HUDEP-2 (cell line): ENCODE measurements around the gene IGSF22.
"Not testable (repeated sequence)": the region's sequence is repeated elsewhere in the genome, so short reads cannot be mapped to it uniquely, and the experiment has no call there.

Experiments used
- DNase-seq, 76 experiments: peaks; one replicate each; lab custom pipeline; 2025; ENCODE audit not compliant: unreplicated experiment in 76 of 76; lab: John Stamatoyannopoulos, UW

Gene IGSF22

GRCh38 chr11:18696638-18697225 is 29.3 kb downstream of the IGSF22 start:
- DNase-seq: no peak

DNA sequence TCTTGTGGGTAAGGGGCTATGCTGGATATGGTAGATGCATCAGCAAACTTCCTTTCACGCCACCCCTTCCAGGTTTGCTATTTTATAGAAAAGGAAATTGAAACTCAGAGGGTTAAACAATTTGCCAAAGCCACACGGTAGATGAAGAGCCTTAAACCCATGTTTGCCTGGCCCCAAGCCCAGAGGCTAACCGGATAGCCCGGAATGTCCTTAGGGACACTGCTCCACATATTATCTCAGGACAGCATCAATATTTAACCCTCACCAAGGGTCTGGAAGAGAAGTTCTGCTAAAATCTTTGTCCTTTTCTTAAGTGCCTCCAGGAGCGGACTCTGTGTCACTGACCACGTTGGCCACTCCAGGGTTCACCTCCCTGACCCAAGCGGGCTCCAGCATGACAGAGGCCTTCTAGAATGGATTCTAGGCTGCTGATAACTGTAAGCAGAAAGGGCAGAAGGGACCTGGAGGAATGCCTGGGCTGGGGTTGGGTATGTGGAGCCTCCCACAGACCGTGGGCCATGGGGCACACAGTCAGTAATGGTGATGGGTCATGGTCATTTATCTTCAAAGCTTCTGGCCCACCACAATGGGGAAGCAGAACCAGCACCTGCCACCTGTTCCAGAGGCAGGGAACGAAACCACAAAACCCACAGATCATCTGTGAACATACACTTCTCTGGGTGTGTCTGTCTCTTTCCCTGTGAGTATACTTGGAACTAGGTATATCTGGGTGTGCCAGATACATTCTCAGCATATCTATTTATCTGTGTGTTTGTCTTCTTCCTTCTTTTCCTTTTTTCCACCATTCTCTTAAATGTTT is 32.8 kb downstream of the IGSF22 start:
- peak in 6 of 76 experiments; percentile 1 to 26 (median 12) for DNase-seq

- peak in 1 of 76 experiments; percentile 13 for DNase-seq
Observed at GRCh38 chr11:18691467-18692140, 34.4 kb downstream of the IGSF22 start.

DNA sequence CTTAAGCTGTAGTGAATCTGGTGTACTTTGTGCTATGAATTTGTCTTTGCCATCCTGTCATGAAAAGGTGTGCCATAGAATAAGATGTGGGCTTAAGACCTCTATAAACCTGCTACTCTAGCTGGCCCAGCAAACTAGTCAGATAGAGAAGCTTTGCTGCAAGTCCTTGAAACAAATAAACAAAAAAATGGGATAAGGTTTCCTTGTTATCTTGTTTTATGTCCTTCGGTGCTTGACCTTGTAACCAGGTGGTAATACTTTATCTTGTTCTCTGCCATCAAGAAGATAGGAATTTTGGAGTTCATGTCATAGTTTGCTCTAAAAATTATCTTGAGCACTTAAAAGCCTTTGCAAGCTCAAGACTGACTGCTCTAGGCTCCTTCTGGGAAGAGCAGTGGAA is 41.7 kb downstream of the IGSF22 start:
- DNase-seq: no peak

- DNase-seq: no peak
Observed at GRCh38 chr11:18682466-18682865, 43.5 kb downstream of the IGSF22 start.

DNA sequence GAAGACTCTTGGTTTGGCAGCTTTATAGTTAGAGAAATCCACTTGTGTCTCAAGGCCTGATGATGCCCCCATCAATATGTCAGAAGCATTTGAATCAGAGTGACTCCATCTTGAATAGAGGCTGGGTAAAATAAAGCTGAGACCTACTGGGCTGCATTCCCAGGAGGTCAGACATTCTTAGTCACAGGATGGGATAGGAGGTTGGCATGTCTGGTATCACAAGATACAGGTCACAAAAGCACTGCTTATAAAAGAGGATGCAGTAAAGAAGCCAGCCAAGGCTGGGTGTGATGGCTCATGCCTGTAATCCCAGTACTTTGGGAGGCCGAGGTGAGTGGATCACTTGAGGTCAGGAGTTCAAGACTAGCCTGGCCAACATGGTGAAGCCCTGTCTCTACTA is 44.0 kb downstream of the IGSF22 start:
- not testable (repeated sequence) for DNase-seq

- no peak for DNase-seq
Observed at GRCh38 chr11:18677560-18677959, 48.4 kb downstream of the IGSF22 start.

- DNase-seq: no peak
Observed at GRCh38 chr11:18676803-18677202, 49.2 kb downstream of the IGSF22 start.

DNA sequence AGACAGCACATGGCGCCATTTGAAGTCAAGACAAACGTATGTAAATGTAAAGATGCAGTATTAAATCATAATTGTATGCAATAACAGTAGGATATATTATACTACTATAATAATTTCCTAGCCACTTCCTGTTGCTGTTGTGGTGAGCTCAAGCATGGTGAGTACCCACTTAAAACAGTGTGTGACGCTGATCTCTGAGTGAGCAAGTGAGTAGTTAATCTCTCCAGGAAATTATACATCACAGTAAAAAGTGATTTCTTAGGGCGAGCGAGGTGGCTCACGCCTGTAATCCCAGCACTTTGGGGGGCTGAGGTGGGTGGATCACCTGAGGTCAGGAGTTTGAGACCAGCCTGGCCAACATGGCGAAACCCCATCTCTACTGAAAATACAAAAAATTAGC is 53.8 kb downstream of the IGSF22 start:
- DNase-seq: not testable (repeated sequence)

DNA sequence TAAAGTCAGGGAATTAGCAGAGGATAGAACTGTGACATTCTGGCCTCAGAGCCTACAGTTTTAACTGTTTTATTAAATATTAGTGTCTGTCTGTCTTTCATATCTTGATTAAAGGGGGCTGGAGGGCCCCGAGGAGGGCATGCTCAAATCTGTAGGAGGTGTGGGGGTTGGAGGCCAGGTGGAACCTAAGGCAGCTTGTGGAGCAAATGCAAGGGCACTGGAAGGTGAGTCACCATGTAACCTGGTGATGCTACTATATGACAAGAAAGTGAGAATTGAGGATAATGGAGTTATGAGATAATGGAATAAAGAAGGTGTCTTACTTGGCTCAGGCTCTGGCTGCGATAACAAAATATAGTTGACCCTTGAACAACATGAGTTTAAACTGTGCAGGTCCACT is 54.7 kb downstream of the IGSF22 start:
- no peak for DNase-seq

DNA sequence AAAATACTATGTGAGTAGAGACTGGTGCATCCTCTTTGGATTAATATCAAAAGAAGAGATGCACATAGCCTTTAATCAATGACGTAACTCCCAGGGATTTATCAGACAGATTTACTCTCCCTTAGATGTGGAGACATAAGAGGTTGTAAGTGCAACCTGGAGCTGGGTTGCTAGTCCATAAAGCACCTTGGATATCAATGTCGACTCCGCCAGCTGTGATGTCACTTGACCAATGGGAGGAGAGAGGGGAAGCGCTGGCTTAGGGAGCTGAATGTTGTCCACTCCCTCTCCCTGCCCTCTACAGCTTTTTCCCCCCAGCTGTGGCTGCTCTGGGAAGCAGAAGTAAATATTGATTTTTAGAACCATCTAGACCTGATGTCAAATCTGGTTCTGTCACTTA is 56.3 kb downstream of the IGSF22 start:
- no peak for DNase-seq

DNA sequence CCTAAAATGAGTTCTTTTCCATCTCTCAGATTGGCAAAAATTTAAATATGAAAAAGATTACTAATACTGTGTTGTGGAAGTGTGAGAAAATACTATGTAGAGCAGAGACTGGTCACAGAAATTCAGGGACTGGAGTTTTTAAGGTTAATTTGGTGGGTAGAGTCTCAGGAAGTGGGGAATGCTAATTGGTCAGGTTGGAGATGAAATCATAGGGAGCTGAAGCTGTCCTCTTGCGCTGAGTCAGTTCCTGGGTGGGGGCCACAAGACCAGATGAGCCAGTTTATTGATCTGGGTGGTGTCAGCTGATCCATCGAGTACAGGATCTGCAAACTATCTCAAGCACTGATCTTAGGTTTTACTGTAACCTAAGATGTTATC is 56.8 kb downstream of the IGSF22 start:
- no peak for DNase-seq

- DNase-seq: no peak
Observed at GRCh38 chr11:18668131-18668530, 57.9 kb downstream of the IGSF22 start.

DNA sequence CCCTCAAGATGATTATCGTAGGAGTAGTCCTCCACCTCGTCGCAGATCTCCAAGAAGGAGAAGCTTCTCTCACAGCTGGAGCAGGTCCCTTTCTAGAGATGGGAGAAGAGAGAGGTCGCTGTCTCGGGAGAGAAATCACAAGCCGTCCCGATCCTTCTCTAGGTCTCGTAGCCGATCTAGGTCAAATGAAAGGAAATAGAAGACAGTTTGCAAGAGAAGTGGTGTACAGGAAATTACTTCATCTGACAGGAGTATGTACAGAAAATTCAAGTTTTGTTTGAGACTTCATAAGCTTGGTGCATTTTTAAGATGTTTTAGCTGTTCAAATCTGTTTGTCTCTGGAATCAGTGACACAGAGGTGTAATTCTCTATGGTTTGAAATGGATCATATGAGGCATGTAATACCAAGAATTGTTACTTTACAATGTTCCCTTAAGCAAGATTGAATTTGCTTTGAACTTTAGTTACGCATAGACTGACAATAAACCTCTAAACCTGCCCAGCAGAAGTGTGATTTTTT is 60.6 kb downstream of the IGSF22 start:
- DNase-seq: not testable (repeated sequence)

GRCh38 chr11:18657673-18658072 is 68.3 kb downstream of the IGSF22 start:
- no peak for DNase-seq
